Measurements from ENCODE around the gene OR7C2.

OR7C2 gene

GRCh38 chr19:14941189-14941588 is at the start of gene OR7C2:
Gene OR7C2, plus strand, starts transcription at chr19:14941489. Its CDS starts 0 bp downstream, at chr19:14941489.
- H3K27me3 ChIP-seq (replicated peaks): no peaks in the 10 kb centered on the region
- no peaks in the 10 kb centered on the region for H3K36me3 ChIP-seq (replicated peaks)
- H3K4me3 ChIP-seq (ENCODE audit: low read depth, low read length): no peak within 1 kb of the TSS
- in situ Hi-C loops (cut with HindIII; ENCODE audit: low pct_ligation_motif_present, low sequenced_read_pairs): no loop called here
- TF ChIP-seq, protein P1, sequence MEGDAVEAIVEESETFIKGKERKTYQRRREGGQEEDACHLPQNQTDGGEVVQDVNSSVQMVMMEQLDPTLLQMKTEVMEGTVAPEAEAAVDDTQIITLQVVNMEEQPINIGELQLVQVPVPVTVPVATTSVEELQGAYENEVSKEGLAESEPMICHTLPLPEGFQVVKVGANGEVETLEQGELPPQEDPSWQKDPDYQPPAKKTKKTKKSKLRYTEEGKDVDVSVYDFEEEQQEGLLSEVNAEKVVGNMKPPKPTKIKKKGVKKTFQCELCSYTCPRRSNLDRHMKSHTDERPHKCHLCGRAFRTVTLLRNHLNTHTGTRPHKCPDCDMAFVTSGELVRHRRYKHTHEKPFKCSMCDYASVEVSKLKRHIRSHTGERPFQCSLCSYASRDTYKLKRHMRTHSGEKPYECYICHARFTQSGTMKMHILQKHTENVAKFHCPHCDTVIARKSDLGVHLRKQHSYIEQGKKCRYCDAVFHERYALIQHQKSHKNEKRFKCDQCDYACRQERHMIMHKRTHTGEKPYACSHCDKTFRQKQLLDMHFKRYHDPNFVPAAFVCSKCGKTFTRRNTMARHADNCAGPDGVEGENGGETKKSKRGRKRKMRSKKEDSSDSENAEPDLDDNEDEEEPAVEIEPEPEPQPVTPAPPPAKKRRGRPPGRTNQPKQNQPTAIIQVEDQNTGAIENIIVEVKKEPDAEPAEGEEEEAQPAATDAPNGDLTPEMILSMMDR (IDR thresholded peaks at IDR 0.05; ENCODE audit: low read depth, low read length, missing control alignments): no peak
- no peak within 1 kb of the TSS for H3K27ac ChIP-seq
- no peak for DNase-seq

DNA sequence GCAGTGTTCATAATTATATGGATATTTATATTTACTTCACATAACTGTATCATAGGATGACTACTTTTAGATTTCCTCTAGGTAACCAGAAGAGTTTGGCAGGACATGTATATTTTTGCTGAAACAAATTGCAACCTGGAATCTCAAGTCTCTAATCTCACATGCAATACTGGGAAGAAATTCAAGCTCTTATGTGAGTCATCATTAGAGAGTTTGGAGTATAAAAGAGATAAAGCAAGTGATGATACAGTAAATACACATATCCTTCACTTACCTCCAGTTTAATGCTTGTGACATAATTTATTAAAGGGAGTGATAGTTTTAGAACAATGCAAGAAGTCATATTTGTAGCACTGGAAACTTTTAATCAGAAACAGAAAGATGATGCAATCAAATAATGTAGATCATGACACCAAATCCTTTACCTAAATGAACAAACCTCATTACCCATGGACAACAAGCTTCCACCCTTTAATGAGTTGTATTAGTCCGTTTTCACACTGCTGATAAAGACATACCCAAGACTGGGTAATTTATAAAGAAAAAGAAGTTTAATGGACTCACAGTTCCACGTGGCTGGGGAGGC is 39.5 kb upstream of the OR7C2 start:
- H3K27ac ChIP-seq: no peak overlapping the region
- in situ Hi-C loops (cut with HindIII; ENCODE audit: low pct_ligation_motif_present, low sequenced_read_pairs): no loop called here
- no peaks in the 10 kb centered on the region for H3K36me3 ChIP-seq (replicated peaks)
- no peak overlapping the region for H3K4me3 ChIP-seq (ENCODE audit: low read depth, low read length)
- no peaks in the 10 kb centered on the region for H3K27me3 ChIP-seq (replicated peaks)
- TF ChIP-seq, protein P1 (IDR thresholded peaks at IDR 0.05; ENCODE audit: low read depth, low read length, missing control alignments): no peak
- DNase-seq: no peak

- in situ Hi-C loops (cut with HindIII; ENCODE audit: low pct_ligation_motif_present, low sequenced_read_pairs): no loop called here
- H3K27me3 ChIP-seq (replicated peaks): no peaks in the 10 kb centered on the region
- H3K36me3 ChIP-seq (replicated peaks): no peaks in the 10 kb centered on the region
- TF ChIP-seq, protein P1 (IDR thresholded peaks at IDR 0.05; ENCODE audit: low read depth, low read length, missing control alignments): no peak
- no peak overlapping the region for H3K27ac ChIP-seq
- H3K4me3 ChIP-seq (ENCODE audit: low read depth, low read length): no peak overlapping the region
- DNase-seq: no peak
These were observed 34.6 kb upstream of the OR7C2 start for GRCh38 chr19:14906711-14907110.

- in situ Hi-C loops (cut with HindIII; ENCODE audit: low pct_ligation_motif_present, low sequenced_read_pairs): no loop called here
- TF ChIP-seq, protein P1 (IDR thresholded peaks at IDR 0.05; ENCODE audit: low read depth, low read length, missing control alignments): no peak
- no peak overlapping the region for H3K27ac ChIP-seq
- H3K27me3 ChIP-seq (replicated peaks): no peaks in the 10 kb centered on the region
- DNase-seq: no peak
- no peak overlapping the region for H3K4me3 ChIP-seq (ENCODE audit: low read depth, low read length)
- H3K36me3 ChIP-seq (replicated peaks): no peaks in the 10 kb centered on the region
These were observed 26.2 kb upstream of the OR7C2 start for GRCh38 chr19:14915116-14915515.

DNA sequence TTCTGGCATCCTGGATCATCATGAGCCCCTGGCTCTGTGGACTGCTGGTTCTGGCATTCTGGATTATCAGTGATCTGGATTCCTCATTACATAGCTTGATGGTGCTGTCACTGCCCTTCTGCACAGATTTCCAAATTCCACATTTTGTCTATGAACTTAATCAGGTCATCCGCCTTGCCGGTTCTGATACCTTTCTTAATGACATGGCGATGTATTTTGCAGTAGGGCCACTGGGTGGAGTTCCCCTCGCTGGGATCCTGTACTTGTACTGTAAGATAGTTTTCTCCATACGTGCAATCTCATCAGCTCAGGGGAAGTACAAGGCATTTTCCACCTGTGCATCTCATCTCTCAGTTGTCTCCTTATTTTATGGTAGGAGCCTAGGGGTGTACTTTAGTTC is 24.4 kb upstream of the OR7C2 start:
- H3K36me3 ChIP-seq (replicated peaks): no peaks in the 10 kb centered on the region
- H3K4me3 ChIP-seq (ENCODE audit: low read depth, low read length): no peak overlapping the region
- in situ Hi-C loops (cut with HindIII; ENCODE audit: low pct_ligation_motif_present, low sequenced_read_pairs): no loop called here
- no peak for DNase-seq
- TF ChIP-seq, protein P1 (IDR thresholded peaks at IDR 0.05; ENCODE audit: low read depth, low read length, missing control alignments): no peak
- H3K27ac ChIP-seq: no peak overlapping the region
- no peaks in the 10 kb centered on the region for H3K27me3 ChIP-seq (replicated peaks)

DNA sequence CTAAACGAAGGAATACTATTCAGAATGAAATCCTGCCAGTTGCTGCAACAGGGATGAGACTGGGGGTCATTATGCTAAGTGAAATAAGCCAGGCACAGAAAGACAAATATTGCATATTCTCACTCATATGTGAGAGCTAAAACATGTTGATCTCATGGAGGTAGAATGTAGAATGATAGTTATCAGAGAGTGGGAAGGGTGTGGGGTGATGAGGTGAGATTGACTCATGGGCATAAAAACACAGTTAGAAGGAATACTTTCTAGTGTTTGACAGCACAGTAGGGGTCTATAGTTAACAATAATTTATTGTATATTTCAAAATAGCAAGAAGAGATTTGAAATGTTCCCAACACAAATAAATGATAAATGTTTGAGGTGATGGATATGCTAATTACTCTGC is 7.8 kb upstream of the OR7C2 start:
- Histone ChIP-seq H3K36me3 (replicated peaks) (no peaks in the 10 kb centered on the region), H3K4me3 (ENCODE audit: low read depth, low read length) (no peak overlapping the region), H3K27me3 (replicated peaks) (no peaks in the 10 kb centered on the region), H3K27ac (no peak overlapping the region)
- no peak for DNase-seq
- in situ Hi-C loops (cut with HindIII; ENCODE audit: low pct_ligation_motif_present, low sequenced_read_pairs): no loop called here
- TF ChIP-seq, protein P1 (IDR thresholded peaks at IDR 0.05; ENCODE audit: low read depth, low read length, missing control alignments): no peak

All from brain microvascular endothelial cell (primary cell).